HepG2 (cell line): Measurements from ENCODE around the gene AGRP. TPM values are rescaled to one million over a fixed set of nuclear protein-coding genes. Genes with fewer than 3 reads are reported as not detected.

ENCODE experiments used
- ATAC-seq: fragments of 200-7000 bp; cut with Tn5 transposase; 3 replicates; pipeline ENCODE4 v1.9.1; 2020; ENCODE audit warnings: mild to moderate bottlenecking, moderate library complexity
- BruUV-seq: library from RNA; stranded (reverse); fragments of 400-500 nt; replicated peaks from 2 replicates; lab custom pipeline; 2021; lab: Mats Ljungman, UMichigan
- CTCF ChIA-PET: fragments of 300-600 bp; formaldehyde crosslinking; extraction: SDS; loops from one replicate; lab custom pipeline; 2021; ENCODE audit warnings: low total read pairs, inconsistent platforms, low intra/inter-chr PET ratio; lab: Yijun Ruan, JAX
- POLR2A ChIA-PET: fragments of 350-600 bp; sonication (Branson Sonifier 250); formaldehyde crosslinking; loops from one replicate; lab custom pipeline; 2020; ENCODE audit warnings: antibody characterized with exemption, inconsistent platforms; lab: Yijun Ruan, JAX
- DNase-seq: peaks from one replicate; pipeline ENCODE4 v3.0.0-alpha.2; 2015; ENCODE audit warnings: low spot score
- FAIRE-seq: peaks from 3 replicates; lab custom pipeline; 2011; peaks lifted over from hg19 to GRCh38; lab: Jason Lieb, UNC
- H2AFZ ChIP-seq: one replicate; pipeline ENCODE4 v1.6.1; 2011; ENCODE audit warnings: low read length, inconsistent platforms
- H3K27ac ChIP-seq: fragments of 300-600 bp; 3 replicates; pipeline ENCODE4 v1.8.0; 2011; ENCODE audit warnings: mixed run types, mild to moderate bottlenecking, mixed read lengths, low read length, inconsistent platforms; ENCODE audit not compliant: insufficient read depth; ENCODE audit errors: extremely low read length
- H3K27me3 ChIP-seq, 2 experiments: fragments of 200-600 bp in 1 of 2; 2 replicates in 1 of 2; 3 replicates in 1 of 2; pipeline versions ENCODE4 v1.6.0 to v1.8.0; 2011; ENCODE audit warnings: low read length in 2 of 2, mild to moderate bottlenecking in 2 of 2, moderate library complexity in 2 of 2, inconsistent platforms in 1 of 2; ENCODE audit not compliant: insufficient read depth in 2 of 2, control insufficient read depth in 1 of 2
- H3K36me3 ChIP-seq, 2 experiments: fragments of 200-600 bp in 1 of 2; replicated peaks in 1 of 2; 2 replicates in 1 of 2; 3 replicates in 1 of 2; pipeline versions ENCODE4 v1.5.1 to v1.8.0; 2011; ENCODE audit warnings: low read length in 2 of 2, inconsistent platforms in 1 of 2; ENCODE audit not compliant: insufficient read depth in 2 of 2, control insufficient read depth in 1 of 2
- H3K4me1 ChIP-seq: 2 replicates; pipeline ENCODE4 v1.5.1; 2012; ENCODE audit warnings: low read length, inconsistent platforms; ENCODE audit not compliant: insufficient read depth
- H3K4me2 ChIP-seq: 2 replicates; pipeline ENCODE4 v1.6.0; 2011; ENCODE audit warnings: low read depth, low read length, inconsistent platforms
- H3K4me3 ChIP-seq, 3 experiments: fragments of 200-600 bp in 1 of 3; sonication (generic), shearing (Covaris generic) in 1 of 3; replicated peaks in 1 of 3; 2 replicates each; pipeline ENCODE4 v1.5.1; 2011 to 2016; ENCODE audit warnings: low read length in 3 of 3, inconsistent platforms in 2 of 3, low read depth in 2 of 3, mild to moderate bottlenecking in 2 of 3, control low read depth in 1 of 3, mixed read lengths in 1 of 3; ENCODE audit not compliant: insufficient read depth in 1 of 3
- H3K79me2 ChIP-seq: one replicate; pipeline ENCODE4 v1.6.1; 2011; ENCODE audit warnings: low read length, inconsistent platforms; ENCODE audit not compliant: insufficient read depth
- H3K9ac ChIP-seq: 2 replicates; pipeline ENCODE4 v1.6.0; 2011; ENCODE audit warnings: mild to moderate bottlenecking, low read depth, low read length, inconsistent platforms; ENCODE audit not compliant: insufficient read depth
- H3K9me3 ChIP-seq: 2 replicates; pipeline ENCODE4 v1.5.1; 2012; ENCODE audit warnings: mild to moderate bottlenecking, low read length
- H4K20me1 ChIP-seq: 2 replicates; pipeline ENCODE4 v1.6.0; 2011; ENCODE audit warnings: inconsistent platforms, mild to moderate bottlenecking, low read length, moderate library complexity; ENCODE audit not compliant: insufficient read depth
- BCL6 ChIP-seq: IDR thresholded peaks from 2 replicates; pipeline ENCODE4 v1.6.1; 2016; ENCODE audit warnings: missing genetic modification reagents, missing compliant biosample characterization
- DDIT3 ChIP-seq: sonication (generic); formaldehyde crosslinking; IDR thresholded peaks from 2 replicates; pipeline ENCODE4 v1.4.0; 2020; ENCODE audit warnings: mild to moderate bottlenecking, missing genetic modification reagents
- ELK4 ChIP-seq: sonication (generic); formaldehyde crosslinking; IDR thresholded peaks from 2 replicates; pipeline ENCODE4 v1.9.0; 2021; ENCODE audit warnings: missing genetic modification reagents, borderline replicate concordance
- MAFK ChIP-seq, 2 experiments: IDR thresholded peaks in 1 of 2; conservative IDR thresholded peaks in 1 of 2; 2 replicates each; pipeline ENCODE4 v1.6.1; 2011; ENCODE audit warnings: improper control_type of control experiment in 2 of 2, low read length in 2 of 2
- MED13 ChIP-seq: sonication (generic); formaldehyde crosslinking; IDR thresholded peaks from 2 replicates; pipeline ENCODE4 v1.5.0; 2020; ENCODE audit warnings: missing genetic modification reagents
- PAF1 ChIP-seq: IDR thresholded peaks from 2 replicates; pipeline ENCODE4 v1.6.1; 2016; ENCODE audit warnings: missing genetic modification reagents, missing compliant biosample characterization
- PPARG ChIP-seq: conservative IDR thresholded peaks from 2 replicates; pipeline ENCODE4 v1.6.1; 2016; ENCODE audit warnings: missing biosample characterization, missing genetic modification reagents
- STAT5B ChIP-seq: sonication (generic); formaldehyde crosslinking; IDR thresholded peaks from 2 replicates; pipeline ENCODE4 v1.4.0; 2020; ENCODE audit warnings: missing genetic modification reagents
- TEAD3 ChIP-seq: optimal IDR thresholded peaks from 2 replicates; pipeline ENCODE3; 2016; ENCODE audit warnings: borderline replicate concordance
- TFDP2 ChIP-seq: sonication (generic); formaldehyde crosslinking; IDR thresholded peaks from 2 replicates; pipeline ENCODE4 v1.4.0; 2020; ENCODE audit warnings: missing genetic modification reagents
- ZBTB25 ChIP-seq: IDR thresholded peaks from 2 replicates; pipeline ENCODE4 v1.6.1; 2018; ENCODE audit warnings: missing genetic modification reagents
- ZNF138 ChIP-seq: sonication (generic); formaldehyde crosslinking; IDR thresholded peaks from 2 replicates; pipeline ENCODE4 v1.5.0; 2020; ENCODE audit warnings: mild to moderate bottlenecking, low read depth, missing genetic modification reagents
- ZNF333 ChIP-seq: sonication (generic); formaldehyde crosslinking; IDR thresholded peaks from 2 replicates; pipeline ENCODE4 v1.4.0; 2020; ENCODE audit warnings: mild to moderate bottlenecking, missing genetic modification reagents, borderline replicate concordance
- ZNF687 ChIP-seq: sonication (generic); formaldehyde crosslinking; IDR thresholded peaks from 2 replicates; pipeline ENCODE4 v1.5.1; 2020; ENCODE audit warnings: mild to moderate bottlenecking, missing genetic modification reagents, moderate library complexity
- WGBS: methylation state at CpG from one replicate; pipeline ENCODE4 v1.1.6; 2017; ENCODE audit warnings: low lambda C conversion rate; 5-methylcytosine and 5-hydroxymethylcytosine counted together
- in situ Hi-C: cut with HindIII; loops from 2 replicates; pipeline ENCODE4 v1.10.0; 2017; ENCODE audit warnings: low pct_unique_long_range_greater_than_20kb; ENCODE audit not compliant: extremely low pct_ligation_motif_present
- intact Hi-C: fragments of 100-400 bp; cut with micrococcal nuclease; formaldehyde crosslinking; loops from one replicate; pipeline ENCODE4 v1.10.0; 2022; ENCODE audit not compliant: unreplicated experiment
- polyA plus RNA-seq, 8 experiments: library from polyadenylated mRNA; depleted of rRNA in 3 of 8; stranded (reverse) in 7 of 8; unstranded in 1 of 8; fragments of >200 nt; fragmentation: Illumina TruSeq in 4 of 8; extraction: Trizol in 4 of 8; gene quantifications; 2 replicates each; pipeline versions ENCODE4 v1.2.1 to v1.2.3, GENCODE V29; 2011 to 2016; ENCODE audit warnings: low read depth in 4 of 8, missing spikeins in 1 of 8, mixed read lengths in 1 of 8; ENCODE audit not compliant: insufficient read depth in 1 of 8
- total RNA-seq, 5 experiments: library from RNA; depleted of rRNA; stranded (reverse); fragments of >200 nt; fragmentation: Illumina TruSeq; extraction: Trizol; gene quantifications; 2 replicates each; pipeline ENCODE4 v1.2.3, GENCODE V29; 2016; ENCODE audit warnings: low read depth in 1 of 5

Gene AGRP
- total and polyA plus RNA-seq, 2 of the 13 experiments (the other 11 are each of a cell fraction or from before 2014, with no cell fraction given): not detected

GRCh38 chr16:67444259-67445125, 38.9 kb downstream of the AGRP start (continued):
- TF ChIP-seq MED13 (no peak), ZNF333 (CRISPR knock-in tag) (no peak), BCL6 (CRISPR knock-in tag) (no peak)
- TF ChIP-seq, all 625 proteins: peak for 9

GRCh38 chr16:67443265-67443664, 40.1 kb downstream of the AGRP start:
- CTCF ChIA-PET: no interaction called here
- 98% methylated on average over 6 of the region's 6 CpGs for WGBS
- H3K9me3 ChIP-seq: no peaks in the 10 kb centered on the region
- intact Hi-C loops (no loop called here), in situ Hi-C loops (no loop called here)
- no peak for FAIRE-seq
- BruUV-seq: no TSS peak
- H3K79me2 ChIP-seq: no peaks in the 10 kb centered on the region
- peaks cover 45% of the 10 kb centered on the region for H3K4me1 ChIP-seq
- POLR2A ChIA-PET: interaction anchor here (6.7 kb wide), 1 partner anchor 11 kb away, joined by 182 read pairs; the partner anchor contains the start of gene HSD11B2
- H2AFZ ChIP-seq: no peak overlapping the region
- no peak overlapping the region for H3K9ac ChIP-seq
- H3K27ac ChIP-seq: no peak overlapping the region
- no peak overlapping the region for H3K4me3 ChIP-seq
- no peaks in the 10 kb centered on the region for H4K20me1 ChIP-seq
- H3K4me2 ChIP-seq: no peak overlapping the region
- peaks cover 11 to 27% of the 10 kb centered on the region in 2 experiments; a peak in 4 of 5 replicates for H3K36me3 ChIP-seq
- TF ChIP-seq ELK4 (CRISPR knock-in tag) (no peak), PPARG (CRISPR knock-in tag) (no peak), ZBTB25 (no peak), STAT5B (CRISPR knock-in tag) (no peak), ZNF687 (CRISPR knock-in tag) (no peak), ZNF138 (CRISPR knock-in tag) (no peak), TEAD3 (CRISPR knock-in tag) (no peak), PAF1 (no peak), MAFK (conservative IDR thresholded peaks at IDR 0.05 in 1 of 2, IDR thresholded peaks at IDR 0.05 in 1 of 2; ENCODE audit: low read length in 2 of 2) (no peak), DDIT3 (no peak), TFDP2 (no peak)
- no peak for ATAC-seq
- no peaks in the 10 kb centered on the region for H3K27me3 ChIP-seq
- no peak for DNase-seq
